Renal cortex interstitium (tissue), 11 donors: ENCODE data around the gene CCDC38. TPM values are rescaled to one million over a fixed set of nuclear protein-coding genes. Genes with fewer than 3 reads are reported as not detected.
A peak's percentile ranks its signal among the peaks of the same experiment; 100 is the strongest.

Experiments
- DNase-seq, 11 donors: peaks; one replicate each; pipeline ENCODE4 v3.0.0-alpha.2; 2013; ENCODE audit warnings: low read depth in 9 of 11, low spot score in 4 of 11; ENCODE audit errors: extremely low read depth in 1 of 11
- polyA plus RNA-seq, 3 donors: library from polyadenylated mRNA; unstranded; fragments of 120-200 nt; gene quantifications; one replicate each; pipeline ENCODE4 v1.2.1, GENCODE V29; 2013; ENCODE audit not compliant: insufficient read length in 3 of 3

CCDC38 gene
- polyA plus RNA-seq, 3 donors, result 0.42 to 0.89 (median 0.42) TPM

DNA sequence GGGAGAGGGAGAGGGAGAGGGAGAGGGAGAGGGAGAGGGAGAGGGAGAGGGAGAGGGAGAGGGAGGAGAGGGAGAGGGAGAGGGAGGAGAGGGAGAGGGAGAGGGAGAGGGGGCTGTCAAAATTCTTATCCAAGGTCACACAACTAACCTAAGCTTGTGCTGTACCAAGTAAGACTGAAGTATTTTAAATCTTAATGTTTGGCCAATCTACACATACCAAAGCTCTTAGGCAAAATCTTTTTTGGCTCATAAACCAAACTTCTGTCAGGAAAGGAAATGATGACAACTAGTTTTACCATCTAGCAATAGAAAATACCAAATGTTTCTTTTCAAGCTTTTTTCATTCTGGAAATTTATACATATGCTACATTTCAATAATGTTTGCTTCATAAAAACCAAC is 33.8 kb downstream of the CCDC38 start:
- peak in 1 of 11 donors; percentile 11 for DNase-seq

DNA sequence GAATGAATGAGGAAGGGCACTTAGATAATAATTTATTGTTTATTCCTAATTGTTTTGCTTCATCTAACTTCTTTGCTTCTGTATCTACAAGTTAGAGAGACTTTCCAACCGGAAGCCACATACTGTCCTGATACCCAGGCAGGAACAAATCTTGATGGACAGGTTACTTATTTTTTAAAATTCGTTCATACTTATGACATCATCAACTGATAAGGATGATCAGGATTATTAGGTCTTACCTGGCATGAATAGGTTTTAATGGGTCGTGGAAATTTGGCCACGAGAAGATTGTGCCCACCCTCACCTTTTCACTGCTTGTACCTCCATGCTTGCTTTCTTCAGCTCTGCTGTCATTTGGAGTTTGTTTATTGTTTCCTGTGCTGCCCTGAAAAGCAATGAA is 44.3 kb downstream of the CCDC38 start:
- no peak for DNase-seq

DNA sequence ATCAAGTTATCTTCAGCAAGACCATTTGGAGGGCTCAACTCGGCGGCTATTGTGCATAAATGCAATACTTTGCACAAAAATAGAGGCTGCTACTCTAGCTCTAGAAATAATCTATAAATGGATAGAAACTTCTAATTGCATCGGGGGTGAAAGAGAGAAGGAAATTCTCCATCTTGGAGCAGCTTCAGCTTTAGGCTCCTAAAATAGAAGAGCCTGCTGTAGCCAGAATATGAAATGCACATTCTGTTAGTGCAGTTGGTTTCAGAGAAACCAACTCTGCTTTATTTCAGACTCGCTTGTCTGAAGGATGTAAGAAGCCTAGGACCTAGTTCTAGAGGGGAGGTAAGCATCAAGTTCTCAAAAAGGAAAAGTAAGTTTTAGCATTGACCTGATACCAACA is 45.6 kb downstream of the CCDC38 start:
- DNase-seq, result no peak

DNA sequence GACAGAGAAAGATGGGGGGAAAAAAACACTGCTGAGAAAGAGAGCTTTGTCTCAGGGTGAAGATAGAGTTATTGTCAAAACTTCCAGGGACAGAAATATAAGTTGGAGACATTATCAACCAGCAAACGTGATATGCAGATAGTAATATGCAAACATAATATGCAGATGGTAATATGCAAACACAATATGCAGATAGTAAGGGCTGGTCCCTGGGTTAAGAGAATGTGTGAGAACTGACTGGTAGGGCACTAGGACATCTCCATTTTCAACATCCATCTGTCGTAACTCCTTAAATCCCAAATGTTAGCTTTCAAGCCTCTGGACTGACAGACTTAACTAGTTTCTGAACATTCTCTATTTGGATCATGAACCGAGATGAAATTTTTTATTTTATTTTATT is 51.5 kb downstream of the CCDC38 start:
- no peak for DNase-seq

DNA sequence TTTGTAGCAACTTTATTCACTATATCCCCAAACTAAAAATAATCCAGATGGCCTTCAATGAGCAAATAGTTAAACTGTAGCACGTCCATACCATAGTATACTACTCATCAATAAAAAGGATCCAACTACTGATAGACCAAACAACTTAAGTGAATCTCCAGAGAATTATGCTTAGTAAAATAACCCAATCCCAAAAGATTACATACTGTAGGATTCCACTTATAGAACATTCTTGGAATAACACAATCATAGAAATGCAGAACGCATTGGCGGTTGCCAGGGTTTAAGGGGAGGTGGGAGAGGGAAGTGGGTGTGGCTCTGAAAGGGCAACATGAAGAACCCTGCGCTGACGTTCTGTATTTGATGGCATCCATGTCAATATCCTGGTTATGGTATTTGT is 55.1 kb downstream of the CCDC38 start:
- DNase-seq, result no peak

DNA sequence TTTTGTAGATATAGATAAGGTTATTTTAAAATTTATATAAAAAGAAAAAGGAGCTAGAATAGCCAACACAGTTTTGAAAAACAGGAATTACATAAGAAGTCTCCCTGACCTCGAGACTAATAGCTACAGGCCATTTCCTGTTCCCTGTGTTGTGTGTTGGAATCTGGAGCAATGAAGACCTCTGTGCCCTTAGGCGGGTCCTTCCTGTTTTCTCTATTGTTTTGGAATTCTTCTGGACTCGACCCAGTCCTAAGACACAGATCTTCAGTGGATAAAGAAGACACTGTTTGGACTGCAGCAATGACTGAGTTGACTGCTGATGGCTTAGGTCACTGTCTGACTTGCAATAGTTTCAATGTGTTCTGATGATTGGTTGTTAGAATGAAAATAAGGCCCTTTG is 57.4 kb downstream of the CCDC38 start:
- peak in 1 of 11 donors; percentile 1 for DNase-seq

DNA sequence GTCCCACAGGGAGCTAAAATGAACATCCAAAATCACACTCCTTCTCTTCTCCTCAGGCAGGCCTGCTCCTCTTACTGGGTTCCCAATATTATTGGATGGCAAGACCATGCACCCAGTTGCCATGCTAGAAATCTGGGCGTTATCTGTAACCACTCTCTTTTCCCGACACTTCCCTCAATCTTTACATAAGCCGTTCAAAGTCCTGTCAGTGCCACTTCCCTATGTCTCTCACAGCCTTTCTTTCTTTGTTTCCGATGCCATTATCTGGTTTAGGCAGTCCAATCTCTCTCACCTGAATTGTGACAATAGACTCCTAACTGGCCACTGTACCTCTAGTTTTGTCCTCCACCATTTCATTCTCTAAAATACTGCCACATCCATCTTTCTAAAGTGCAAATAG is 59.5 kb downstream of the CCDC38 start:
- DNase-seq, result no peak

DNA sequence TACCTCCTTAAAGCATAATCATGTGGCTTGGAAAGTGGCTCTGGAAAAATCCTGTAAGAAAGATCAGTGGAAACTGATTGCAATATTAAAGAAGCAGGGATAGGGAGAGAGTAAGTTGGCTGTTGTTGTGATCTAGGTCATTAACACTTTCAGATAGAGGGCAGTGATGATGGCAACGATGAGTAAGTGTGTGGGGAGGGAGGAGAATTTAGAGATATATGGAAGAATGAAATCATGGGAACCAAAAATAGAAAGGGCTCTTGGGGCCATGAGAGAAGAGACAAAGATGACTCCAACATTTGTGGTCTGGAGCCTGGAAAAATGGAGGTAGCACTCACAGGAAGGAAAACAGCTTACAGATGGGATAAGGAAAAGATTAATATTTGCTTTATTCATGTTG is 60.3 kb downstream of the CCDC38 start:
- DNase-seq, result no peak

DNA sequence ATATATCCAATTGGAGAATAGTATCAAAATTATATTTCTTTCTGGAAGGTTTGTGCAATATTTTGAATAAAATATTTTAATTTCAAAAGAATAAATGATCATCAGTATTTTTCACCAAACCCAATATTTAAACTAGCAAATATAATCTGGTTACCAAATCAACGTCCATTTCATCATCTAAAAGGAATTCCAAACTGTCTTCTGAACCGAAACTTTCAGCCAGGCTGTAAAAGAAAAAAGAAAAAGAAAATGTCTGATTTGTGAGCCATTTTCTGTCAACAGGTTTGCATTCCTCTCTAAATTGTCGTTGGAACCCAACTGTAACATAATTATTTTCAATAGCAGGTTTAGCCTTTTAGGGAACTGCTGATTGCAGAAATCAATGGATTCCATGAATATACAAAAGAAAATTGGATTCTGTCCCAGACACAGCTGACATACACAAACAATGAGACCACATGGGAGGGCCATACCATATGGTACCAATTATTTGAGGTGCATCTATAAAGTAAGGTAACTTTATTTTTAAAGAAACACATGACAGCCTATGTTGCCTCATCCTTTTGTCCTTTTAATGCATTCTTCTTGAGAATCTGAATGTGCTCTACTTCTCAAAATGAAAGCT is 61.0 kb downstream of the CCDC38 start:
- no peak for DNase-seq

DNA sequence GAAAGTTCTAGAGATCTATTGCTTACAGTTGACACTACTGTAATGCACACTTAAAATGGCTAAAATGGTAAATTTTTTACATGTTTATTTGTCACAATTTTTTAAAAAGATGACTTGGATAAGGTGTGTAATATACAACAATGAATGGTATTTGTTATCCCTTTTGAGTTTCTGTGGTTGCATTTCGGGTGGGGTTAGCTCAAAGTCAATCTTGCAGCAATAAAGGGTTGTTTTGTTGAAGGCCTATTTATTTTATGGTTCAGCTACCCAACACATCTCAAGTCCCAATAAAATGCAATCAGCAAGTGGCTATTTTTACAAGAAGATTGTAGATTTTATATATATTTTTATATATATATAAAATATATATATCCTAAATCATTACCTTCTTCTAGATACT is 61.5 kb downstream of the CCDC38 start:
- no peak for DNase-seq

DNA sequence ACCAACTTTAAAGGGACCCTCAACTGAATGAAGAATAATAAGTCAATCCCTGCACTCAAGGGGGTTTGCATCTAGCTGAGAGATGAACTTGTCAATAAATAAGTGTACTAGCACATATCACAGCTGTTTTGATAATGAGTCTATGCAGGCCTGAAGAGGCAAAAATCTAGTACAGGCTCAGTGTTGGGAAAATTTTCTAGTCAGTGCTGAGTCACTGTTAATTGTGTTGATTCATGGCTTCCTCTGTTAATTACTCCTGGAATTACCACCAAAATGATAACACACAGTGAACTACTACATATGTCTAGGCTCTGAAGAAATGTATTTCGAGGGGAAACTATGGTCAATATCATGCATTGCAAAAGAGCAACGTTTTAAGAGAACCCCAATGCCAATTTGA is 64.8 kb downstream of the CCDC38 start:
- DNase-seq, result no peak

DNA sequence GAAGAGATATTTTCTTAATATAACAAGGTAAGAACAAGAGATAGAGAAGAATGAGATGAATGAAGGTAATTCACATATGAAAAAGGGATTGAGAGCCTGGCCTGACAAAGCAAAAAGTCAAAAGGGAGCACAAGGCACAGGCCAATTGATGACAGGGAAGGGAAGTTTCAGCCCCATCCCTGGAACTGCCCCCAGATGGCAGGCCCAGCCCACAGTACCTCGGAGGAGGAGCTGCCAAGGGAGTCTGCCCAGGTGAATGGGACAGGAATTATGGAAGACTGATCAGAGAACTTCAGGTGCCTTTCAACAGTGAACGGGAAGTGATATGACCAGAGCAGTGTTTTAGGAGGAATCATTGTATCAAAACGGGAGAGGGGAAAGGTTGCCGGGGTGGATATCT is 68.0 kb downstream of the CCDC38 start:
- DNase-seq, result no peak

DNA sequence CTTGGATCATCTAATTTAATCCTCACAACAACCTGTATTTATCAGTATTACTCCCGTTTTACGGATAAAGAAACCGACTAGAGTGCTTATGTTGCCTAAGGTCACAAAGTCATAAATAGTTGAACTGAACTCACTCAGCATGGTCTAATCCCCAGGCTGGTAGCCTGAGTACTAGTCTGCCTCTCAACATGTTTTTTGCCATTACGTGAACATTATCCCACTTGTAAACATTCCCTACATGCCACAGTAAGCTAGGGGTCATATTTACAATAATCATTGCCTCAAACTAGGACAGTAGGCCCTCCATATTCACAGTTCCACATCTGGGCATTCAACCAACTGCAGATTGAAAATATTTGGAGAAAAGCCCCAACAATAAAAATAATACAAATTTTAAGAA is 71.5 kb downstream of the CCDC38 start:
- no peak for DNase-seq

DNA sequence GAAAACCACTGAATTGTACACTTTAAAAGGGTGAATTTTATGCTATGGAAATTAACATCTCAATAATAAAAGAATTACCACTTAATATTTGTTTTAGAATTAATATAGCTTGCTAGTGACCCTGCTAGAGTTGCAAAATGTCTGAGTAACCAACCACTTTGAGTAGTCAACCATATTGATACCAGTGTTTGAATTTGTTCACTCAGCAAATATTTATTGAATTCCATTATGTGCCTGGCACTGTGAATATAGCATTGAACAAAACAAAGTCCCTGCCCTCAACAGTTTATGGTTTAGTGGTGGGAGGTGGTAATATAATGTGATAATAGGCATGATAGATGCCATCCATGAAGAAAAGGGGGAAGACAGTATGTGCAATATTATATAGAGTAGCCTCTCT is 79.1 kb downstream of the CCDC38 start:
- no peak for DNase-seq

DNA sequence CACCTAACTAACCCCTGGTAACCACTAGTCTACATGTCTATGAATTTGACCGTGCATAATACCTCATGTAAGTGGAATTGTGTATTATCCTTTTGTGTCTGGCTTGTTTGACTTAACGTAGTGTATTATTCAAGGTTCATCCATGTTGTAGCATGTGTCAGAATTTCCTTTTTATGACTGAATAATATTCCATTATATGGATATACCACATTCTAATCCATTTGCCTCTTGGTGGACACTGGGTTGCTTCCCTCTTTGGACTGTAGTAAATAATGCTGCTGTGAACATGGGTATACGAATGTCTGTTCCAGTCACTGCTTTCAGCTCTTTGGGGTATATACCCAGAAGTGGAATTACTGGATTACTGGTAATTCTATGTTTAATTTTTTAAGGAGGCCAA is 80.4 kb downstream of the CCDC38 start:
- DNase-seq, result no peak

DNA sequence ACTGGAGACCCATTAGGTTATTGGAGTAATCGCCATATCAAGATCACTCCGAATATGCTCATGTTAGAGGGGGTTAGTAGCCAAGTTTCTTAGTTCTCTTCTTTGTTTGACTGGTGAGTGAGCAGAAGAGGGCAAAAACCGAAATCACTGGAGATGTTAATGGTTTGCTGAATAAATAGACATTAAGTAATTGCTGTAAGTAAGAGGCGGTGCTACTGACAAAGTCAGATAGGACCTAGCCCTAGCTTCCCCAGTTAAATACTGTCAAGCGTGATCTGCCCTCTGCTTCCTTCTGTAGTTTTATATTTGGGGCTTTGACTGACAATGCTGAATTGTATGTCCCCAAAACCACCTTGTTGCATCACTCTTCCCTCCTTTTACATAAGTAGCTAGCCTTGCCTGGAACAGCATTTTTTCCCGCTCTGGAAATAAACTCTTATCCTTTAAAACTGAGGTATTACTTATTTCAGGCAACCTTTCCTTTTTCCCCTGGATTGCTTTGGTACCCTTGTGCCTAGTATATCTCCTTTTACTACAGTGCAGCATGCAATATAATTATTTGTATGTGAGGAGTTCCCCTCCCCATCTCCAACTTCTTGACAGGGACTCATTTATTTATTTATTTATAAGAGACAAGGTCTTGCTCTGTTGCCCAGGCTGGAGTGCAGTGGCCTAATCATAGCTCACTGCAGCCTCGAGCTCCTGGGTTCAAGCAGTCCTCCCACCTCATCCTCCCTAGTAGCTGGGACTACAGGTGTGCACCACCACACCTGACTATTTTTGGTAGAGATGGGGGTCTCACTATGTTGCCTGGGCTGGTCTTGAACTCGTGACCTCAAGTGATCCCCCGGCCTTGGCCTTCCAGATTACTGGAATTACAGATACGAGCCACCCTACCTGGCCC is 82.2 kb downstream of the CCDC38 start:
- DNase-seq, result no peak

DNA sequence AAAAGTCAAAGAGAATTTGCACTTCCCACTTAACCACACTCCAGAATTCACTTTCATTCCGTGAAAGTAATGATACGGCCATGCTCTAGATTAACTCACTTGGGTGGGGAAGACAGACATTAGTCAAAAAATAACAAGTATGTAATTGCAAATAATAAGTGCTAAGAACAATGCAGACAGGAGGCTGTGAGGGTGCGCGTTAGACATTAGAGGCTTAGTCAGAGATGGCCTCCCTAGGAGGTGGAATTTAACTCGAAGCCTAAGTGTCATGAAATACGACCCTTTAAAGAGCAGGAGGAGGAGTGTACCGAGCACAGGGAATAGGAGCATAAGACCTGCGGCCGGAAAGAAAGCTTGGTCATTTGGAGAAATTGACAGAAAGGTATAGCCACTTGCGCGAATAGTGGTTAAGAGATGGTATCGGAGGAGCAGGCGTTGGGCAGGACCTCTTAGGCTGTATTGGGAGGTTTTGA is 83.0 kb downstream of the CCDC38 start:
- DNase-seq, result peak in 3 of 11 donors; percentile 24 to 39 (median 35)

DNA sequence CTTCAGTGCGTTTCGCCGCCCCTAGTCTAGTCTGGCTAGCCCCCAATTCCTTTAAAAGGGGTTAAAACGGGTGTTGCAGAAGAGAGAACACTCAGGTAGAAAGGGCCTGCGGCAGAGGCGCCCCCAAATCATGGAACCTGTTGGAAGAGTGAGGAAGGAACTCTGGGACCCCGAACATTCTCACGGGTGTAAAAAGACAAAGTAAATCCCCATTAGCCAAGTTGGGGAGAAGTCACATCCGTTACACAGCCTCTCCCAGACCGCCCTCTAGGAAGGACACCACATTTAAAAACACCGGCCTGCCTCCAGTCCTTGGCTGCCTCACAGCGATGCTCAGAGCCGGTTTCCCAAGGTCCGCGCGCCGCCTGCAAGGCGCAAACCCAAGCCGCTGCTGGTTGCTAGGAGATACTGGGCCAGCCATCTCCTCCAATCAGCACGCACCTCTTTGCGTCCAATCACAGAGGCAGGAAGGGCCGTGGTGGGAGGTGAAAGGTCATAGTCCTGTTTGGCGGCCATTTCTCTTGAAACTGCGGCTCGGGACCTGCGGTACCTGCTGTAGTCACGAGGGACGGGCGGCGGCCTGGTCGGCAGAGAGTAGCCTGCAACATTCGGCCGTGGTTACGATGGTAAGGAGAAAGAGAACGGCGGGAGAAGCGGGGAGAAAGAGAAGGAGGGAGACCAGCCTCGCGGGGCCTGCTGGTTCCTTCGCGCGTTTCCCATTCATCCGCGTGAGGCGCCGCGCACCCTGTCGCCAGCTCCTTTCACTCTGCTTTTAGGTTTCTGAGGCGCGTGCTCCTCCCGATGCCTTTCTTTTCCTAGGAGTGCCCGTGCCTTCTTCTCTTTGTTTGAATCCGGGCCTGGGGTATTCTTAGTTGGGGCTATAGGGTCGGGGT is 83.7 kb downstream of the CCDC38 start, which contains the start of gene SNRPF:
Gene SNRPF, plus strand, starts transcription at position 502 of the 893 bp plus-strand sequence. Its CDS starts 122 bp downstream, at position 624.
- peak; percentile 95 to 99 (median 96) for DNase-seq

DNA sequence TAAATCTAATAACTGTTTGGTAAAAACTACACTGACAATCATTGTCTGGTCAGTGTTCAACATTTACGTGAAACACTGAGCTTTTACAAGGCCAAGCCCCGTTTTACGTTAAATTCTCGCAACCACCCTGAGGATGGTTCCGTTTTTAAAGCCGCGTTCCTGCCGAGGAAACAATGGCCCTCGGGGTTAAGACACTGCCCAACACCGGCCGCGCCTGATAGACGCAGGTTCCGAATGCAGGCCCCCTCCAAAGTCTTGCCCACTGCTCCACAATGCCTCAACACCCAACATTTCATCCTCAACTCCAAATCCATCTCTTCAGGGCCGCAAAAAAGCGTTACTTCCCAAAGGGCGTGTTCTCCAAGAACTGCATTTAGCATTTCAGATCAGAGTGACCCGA is 84.6 kb downstream of the CCDC38 start:
- no peak for DNase-seq
